GM12864 (cell line): Measurements from ENCODE around the gene CUL1.

Experiments
- DNase-seq: peaks from one replicate; pipeline ENCODE4 v3.0.0-alpha.2; 2011; ENCODE audit warnings: low read depth
- H3K4me3 ChIP-seq: 2 replicates; pipeline ENCODE4 v1.5.1; 2011; ENCODE audit warnings: mild to moderate bottlenecking, low read depth, low read length, control low read depth
- CTCF ChIP-seq: IDR thresholded peaks from 2 replicates; pipeline ENCODE4 v1.5.1; 2011; ENCODE audit warnings: low read depth, mild to moderate bottlenecking, moderate library complexity, low read length, control low read depth, inconsistent platforms; ENCODE audit errors: missing control alignments

CUL1 gene

GRCh38 chr7:148774471-148774870, 75.8 kb downstream of the CUL1 start:
- no peak for DNase-seq
- H3K4me3 ChIP-seq = no peak overlapping the region
- TF ChIP-seq CTCF = no peak

- DNase-seq = no peak
- no peak for TF ChIP-seq CTCF
- H3K4me3 ChIP-seq = no peak overlapping the region
Measured at GRCh38 chr7:148782757-148783456, 84.2 kb downstream of the CUL1 start.

GRCh38 chr7:148783801-148784527, 85.3 kb downstream of the CUL1 start:
- H3K4me3 ChIP-seq = no peak overlapping the region
- no peak for DNase-seq
- TF ChIP-seq CTCF = no peak

GRCh38 chr7:148787571-148788295, 89.0 kb downstream of the CUL1 start:
- no peak for TF ChIP-seq CTCF
- DNase-seq = no peak

GRCh38 chr7:148789220-148789619, 90.5 kb downstream of the CUL1 start:
- TF ChIP-seq CTCF = no peak
- no peak for DNase-seq
- H3K4me3 ChIP-seq = no peak overlapping the region

More at GRCh38 chr7:148787571-148788295, 89.0 kb downstream of the CUL1 start:
- no peak overlapping the region for H3K4me3 ChIP-seq

GRCh38 chr7:148790131-148790726, 91.5 kb downstream of the CUL1 start:
- DNase-seq = no peak
- TF ChIP-seq CTCF = no peak
- H3K4me3 ChIP-seq = no peak overlapping the region
